ENCODE measurements around the gene TJAP1. TPM values are rescaled to one million over a fixed set of nuclear protein-coding genes. Genes with fewer than 3 reads are reported as not detected.

Gene TJAP1
- total RNA-seq: 10 to 100 TPM; 36.5 to 37.2 TPM

- no peaks in the 10 kb centered on the region for H3K9me3 Mint-ChIP-seq
- H3K27me3 Mint-ChIP-seq: no peaks in the 10 kb centered on the region
- H3K36me3 Mint-ChIP-seq: peaks cover 13% of the 10 kb centered on the region
- H3K27ac Mint-ChIP-seq: peak within 1 kb of the TSS; percentile 95
- H3K4me1 Mint-ChIP-seq: peaks cover 37% of the 10 kb centered on the region
- peak within 1 kb of the TSS; percentile 98 for H3K4me3 Mint-ChIP-seq
- peak; percentile 98 for DNase-seq
Measured at GRCh38 chr6:43477235-43478007, at the start of gene TJAP1. TSS of gene TJAP1 (plus strand) at chr6:43477570. CDS start at chr6:43499002, 21,432 bp downstream.

- H3K4me3 Mint-ChIP-seq: peak overlapping the region; percentile 94
- peaks cover 11% of the 10 kb centered on the region for H3K4me1 Mint-ChIP-seq
- H3K9me3 Mint-ChIP-seq: no peaks in the 10 kb centered on the region
- H3K36me3 Mint-ChIP-seq: peaks cover 5% of the 10 kb centered on the region
- no peaks in the 10 kb centered on the region for H3K27me3 Mint-ChIP-seq
- H3K27ac Mint-ChIP-seq: peak overlapping the region; percentile 94
- no peak for DNase-seq
Measured at GRCh38 chr6:43428112-43428570, 49.2 kb upstream of the TJAP1 start.

GRCh38 chr6:43428874-43429273, 48.5 kb upstream of the TJAP1 start:
- H3K9me3 Mint-ChIP-seq: no peaks in the 10 kb centered on the region
- peaks cover 11% of the 10 kb centered on the region for H3K4me1 Mint-ChIP-seq
- H3K27ac Mint-ChIP-seq: peak overlapping the region; percentile 94
- no peak for DNase-seq
- peak overlapping the region; percentile 94 for H3K4me3 Mint-ChIP-seq
- H3K27me3 Mint-ChIP-seq: no peaks in the 10 kb centered on the region
- H3K36me3 Mint-ChIP-seq: peaks cover 5% of the 10 kb centered on the region

GRCh38 chr6:43432009-43432945, 45.1 kb upstream of the TJAP1 start:
- no peak overlapping the region for H3K27ac Mint-ChIP-seq
- H3K4me3 Mint-ChIP-seq: no peak overlapping the region
- no peaks in the 10 kb centered on the region for H3K9me3 Mint-ChIP-seq
- no peaks in the 10 kb centered on the region for H3K27me3 Mint-ChIP-seq
- DNase-seq: no peak
- peaks cover 20% of the 10 kb centered on the region for H3K4me1 Mint-ChIP-seq
- peaks cover 7% of the 10 kb centered on the region for H3K36me3 Mint-ChIP-seq

- no peaks in the 10 kb centered on the region for H3K9me3 Mint-ChIP-seq
- no peak overlapping the region for H3K27ac Mint-ChIP-seq
Measured at GRCh38 chr6:43433148-43433547, 44.2 kb upstream of the TJAP1 start.

GRCh38 chr6:43434001-43434840, 43.1 kb upstream of the TJAP1 start:
- Mint-ChIP-seq H3K27me3 (no peaks in the 10 kb centered on the region), H3K4me3 (no peak overlapping the region), H3K4me1 (peaks cover 11% of the 10 kb centered on the region), H3K9me3 (no peaks in the 10 kb centered on the region), H3K27ac (no peak overlapping the region), H3K36me3 (peaks cover 5% of the 10 kb centered on the region)
- no peak for DNase-seq

More at GRCh38 chr6:43433148-43433547, 44.2 kb upstream of the TJAP1 start:
- H3K4me3 Mint-ChIP-seq: no peak overlapping the region
- peaks cover 20% of the 10 kb centered on the region for H3K4me1 Mint-ChIP-seq
- peaks cover 7% of the 10 kb centered on the region for H3K36me3 Mint-ChIP-seq
- no peaks in the 10 kb centered on the region for H3K27me3 Mint-ChIP-seq
- no peak for DNase-seq

- H3K36me3 Mint-ChIP-seq: peaks cover 5% of the 10 kb centered on the region
- no peak overlapping the region for H3K27ac Mint-ChIP-seq
- no peaks in the 10 kb centered on the region for H3K27me3 Mint-ChIP-seq
Measured at GRCh38 chr6:43434943-43435342, 42.4 kb upstream of the TJAP1 start.

GRCh38 chr6:43435682-43436437, 41.5 kb upstream of the TJAP1 start:
- H3K27me3 Mint-ChIP-seq: no peaks in the 10 kb centered on the region
- H3K4me3 Mint-ChIP-seq: no peak overlapping the region
- no peak for DNase-seq
- H3K27ac Mint-ChIP-seq: no peak overlapping the region
- H3K4me1 Mint-ChIP-seq: peaks cover 11% of the 10 kb centered on the region
- H3K9me3 Mint-ChIP-seq: no peaks in the 10 kb centered on the region
- peaks cover 5% of the 10 kb centered on the region for H3K36me3 Mint-ChIP-seq

More at GRCh38 chr6:43434943-43435342, 42.4 kb upstream of the TJAP1 start:
- Mint-ChIP-seq H3K9me3 (no peaks in the 10 kb centered on the region), H3K4me1 (peaks cover 11% of the 10 kb centered on the region), H3K4me3 (no peak overlapping the region)
- no peak for DNase-seq

- H3K36me3 Mint-ChIP-seq: peaks cover 4% of the 10 kb centered on the region
- no peak for DNase-seq
Measured at GRCh38 chr6:43436577-43437282, 40.6 kb upstream of the TJAP1 start.

GRCh38 chr6:43437700-43438099, 39.7 kb upstream of the TJAP1 start:
- H3K4me3 Mint-ChIP-seq: no peak overlapping the region
- H3K36me3 Mint-ChIP-seq: peaks cover 3% of the 10 kb centered on the region
- peaks cover 11% of the 10 kb centered on the region for H3K4me1 Mint-ChIP-seq
- H3K27me3 Mint-ChIP-seq: no peaks in the 10 kb centered on the region
- no peak for DNase-seq
- H3K9me3 Mint-ChIP-seq: no peaks in the 10 kb centered on the region
- no peak overlapping the region for H3K27ac Mint-ChIP-seq

More at GRCh38 chr6:43436577-43437282, 40.6 kb upstream of the TJAP1 start:
- Mint-ChIP-seq H3K27me3 (no peaks in the 10 kb centered on the region), H3K27ac (peak overlapping the region; percentile 25), H3K4me1 (peaks cover 11% of the 10 kb centered on the region), H3K9me3 (no peaks in the 10 kb centered on the region), H3K4me3 (no peak overlapping the region)

GRCh38 chr6:43442935-43443334, 34.4 kb upstream of the TJAP1 start:
- Mint-ChIP-seq H3K27me3 (no peaks in the 10 kb centered on the region), H3K9me3 (no peaks in the 10 kb centered on the region), H3K27ac (no peak overlapping the region), H3K36me3 (no peaks in the 10 kb centered on the region), H3K4me3 (no peak overlapping the region), H3K4me1 (no peaks in the 10 kb centered on the region)
- no peak for DNase-seq

GRCh38 chr6:43444036-43444435, 33.3 kb upstream of the TJAP1 start:
- no peaks in the 10 kb centered on the region for H3K4me1 Mint-ChIP-seq
- H3K27me3 Mint-ChIP-seq: no peaks in the 10 kb centered on the region
- no peak overlapping the region for H3K27ac Mint-ChIP-seq
- peaks cover 2% of the 10 kb centered on the region for H3K36me3 Mint-ChIP-seq
- DNase-seq: no peak
- no peak overlapping the region for H3K4me3 Mint-ChIP-seq
- no peaks in the 10 kb centered on the region for H3K9me3 Mint-ChIP-seq

GRCh38 chr6:43444582-43444981, 32.8 kb upstream of the TJAP1 start:
- Mint-ChIP-seq H3K4me1 (no peaks in the 10 kb centered on the region), H3K4me3 (no peak overlapping the region), H3K9me3 (no peaks in the 10 kb centered on the region), H3K27me3 (no peaks in the 10 kb centered on the region), H3K36me3 (peaks cover 2% of the 10 kb centered on the region), H3K27ac (no peak overlapping the region)
- DNase-seq: no peak

All from activated naive CD8-positive, alpha-beta T cell treated with anti-CD3 and anti-CD28 coated beads for 36 hours (primary cell).